CD4-positive, alpha-beta T cell treated with Interferon gamma for 1 hour (primary cell): Measurements from ENCODE around the gene OR9Q1.

Source experiments
- DNase-seq: peaks from one replicate; pipeline ENCODE4 v3.0.0-alpha.2; 2020

Gene OR9Q1

GRCh38 chr11:58034471-58034870 lies 10.8 kb downstream of the OR9Q1 start:
- DNase-seq: no peak

- no peak for DNase-seq
Measured at GRCh38 chr11:58039589-58039988, 15.9 kb downstream of the OR9Q1 start.

DNA sequence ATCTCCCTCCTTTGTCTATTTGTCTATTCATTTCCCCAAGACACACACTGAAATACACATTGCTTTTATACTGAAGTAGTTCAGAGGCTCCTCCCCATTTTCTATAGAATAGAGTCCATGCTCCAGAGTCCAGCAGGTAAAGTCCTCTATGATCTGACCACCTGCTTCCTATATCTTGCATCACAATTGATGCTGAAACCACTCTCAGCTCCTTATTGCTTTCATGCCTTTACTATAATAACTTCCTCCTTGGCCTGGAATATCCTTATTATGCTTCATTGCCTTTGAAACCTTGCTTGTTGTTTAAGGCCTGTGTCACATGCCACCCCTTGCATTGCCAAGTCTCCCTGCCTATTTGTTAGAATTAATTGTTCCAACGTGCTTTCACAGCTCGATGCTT lies 19.7 kb downstream of the OR9Q1 start:
- no peak for DNase-seq

GRCh38 chr11:58046231-58046630 lies 22.6 kb downstream of the OR9Q1 start:
- DNase-seq: no peak

- DNase-seq: no peak
Measured at GRCh38 chr11:58047818-58048217, 24.1 kb downstream of the OR9Q1 start.

GRCh38 chr11:58055806-58056401 lies 32.2 kb downstream of the OR9Q1 start:
- no peak for DNase-seq

- no peak for DNase-seq
Measured at GRCh38 chr11:58057481-58057880, 33.8 kb downstream of the OR9Q1 start.

GRCh38 chr11:58058276-58059006 lies 34.8 kb downstream of the OR9Q1 start:
- DNase-seq: no peak

GRCh38 chr11:58059007-58059350 lies 35.3 kb downstream of the OR9Q1 start:
- no peak for DNase-seq

- no peak for DNase-seq
Measured at GRCh38 chr11:58060535-58060934, 36.9 kb downstream of the OR9Q1 start.

DNA sequence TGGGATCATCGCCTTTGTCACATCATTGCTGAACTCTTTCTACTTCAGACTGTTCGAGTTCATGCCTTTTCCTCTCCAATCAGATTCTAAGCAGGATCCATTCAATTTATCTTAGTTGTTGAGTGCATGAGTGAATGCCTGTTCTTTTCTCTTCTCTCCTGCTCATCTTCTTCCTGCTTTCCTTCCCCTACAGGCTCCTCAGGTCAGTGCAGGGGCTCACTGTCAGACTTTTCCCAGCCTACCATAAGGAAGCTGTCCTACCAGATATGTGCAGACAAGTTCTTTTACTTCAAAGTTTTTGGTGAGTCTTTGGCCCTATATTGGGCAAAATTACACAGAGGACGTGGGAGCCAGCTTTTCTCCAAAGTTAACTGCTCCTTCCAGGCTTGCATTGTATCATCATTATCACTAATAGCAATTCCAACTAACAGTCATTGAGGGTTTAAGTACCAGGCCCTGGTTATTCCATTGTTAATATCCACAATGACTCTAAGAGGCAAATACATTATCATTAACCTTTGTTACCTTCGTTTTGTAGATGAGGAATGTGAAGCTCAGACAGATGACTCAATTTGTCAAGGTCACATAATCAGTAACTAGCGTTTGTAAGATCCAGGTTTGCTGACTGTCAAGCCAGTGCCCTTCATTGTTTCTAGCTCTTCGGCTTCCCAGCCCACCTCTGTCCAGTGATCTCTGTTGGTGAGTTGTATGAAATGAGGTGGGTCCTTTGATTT lies 37.4 kb downstream of the OR9Q1 start:
- DNase-seq: no peak

GRCh38 chr11:58061813-58062212 lies 38.1 kb downstream of the OR9Q1 start:
- DNase-seq: no peak

- no peak for DNase-seq
Measured at GRCh38 chr11:58067685-58068084, 44.0 kb downstream of the OR9Q1 start.

DNA sequence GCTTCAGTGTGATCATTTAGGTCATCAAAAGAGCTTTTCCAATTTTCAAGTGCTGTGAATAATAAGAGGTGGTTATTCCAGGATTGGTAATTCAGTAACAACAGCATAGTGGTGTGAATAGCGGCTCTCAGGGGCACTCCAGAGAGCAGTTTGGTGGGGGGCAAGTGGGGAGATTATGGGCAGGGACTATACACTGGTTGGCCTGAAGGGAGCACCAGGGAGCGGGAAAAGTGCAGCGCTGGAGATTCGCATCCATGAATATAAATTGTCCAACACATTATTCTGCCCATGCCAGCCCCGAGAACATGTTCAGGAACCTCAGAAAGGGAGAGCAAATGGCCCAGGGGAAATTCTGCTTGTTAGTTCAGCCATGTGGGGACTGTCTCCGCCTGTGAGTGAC lies 45.0 kb downstream of the OR9Q1 start:
- no peak for DNase-seq

DNA sequence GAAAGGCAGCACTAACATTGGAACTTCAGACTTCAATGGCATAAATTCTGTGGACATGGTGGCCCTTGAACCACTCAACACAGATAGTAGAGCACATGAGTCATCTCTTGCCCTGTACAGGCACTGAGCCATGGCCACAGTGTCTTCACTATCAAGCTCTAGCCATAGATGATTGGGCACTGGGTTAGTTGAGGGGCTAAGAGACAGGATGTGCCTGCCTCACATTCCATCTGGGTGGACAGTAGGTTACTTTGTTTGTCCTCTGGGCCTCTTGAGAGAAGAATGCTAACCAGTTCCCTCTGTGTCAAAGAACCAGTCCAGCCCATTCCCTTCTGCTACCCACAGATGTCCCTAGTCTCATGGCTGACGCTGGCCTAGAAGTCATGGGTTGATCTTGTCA lies 46.9 kb downstream of the OR9Q1 start:
- no peak for DNase-seq

DNA sequence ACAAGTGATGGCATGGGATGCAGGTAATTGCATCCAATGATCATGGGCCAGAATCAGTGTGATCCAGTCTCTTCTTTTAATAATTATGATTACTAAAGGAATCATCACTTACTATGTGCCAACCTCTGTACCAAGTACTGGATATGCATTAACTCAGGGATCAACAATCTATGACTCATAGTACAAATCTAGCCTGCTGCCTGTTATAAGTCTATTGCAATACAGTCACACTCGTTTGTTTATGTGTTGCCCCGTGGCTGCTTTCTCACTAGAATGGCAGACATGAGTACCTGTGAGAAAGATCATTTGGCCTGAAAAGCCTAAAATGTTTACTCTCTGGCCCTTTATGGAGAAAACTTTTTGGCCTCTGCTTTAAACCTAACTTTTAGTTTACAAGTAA lies 52.1 kb downstream of the OR9Q1 start:
- DNase-seq: no peak

DNA sequence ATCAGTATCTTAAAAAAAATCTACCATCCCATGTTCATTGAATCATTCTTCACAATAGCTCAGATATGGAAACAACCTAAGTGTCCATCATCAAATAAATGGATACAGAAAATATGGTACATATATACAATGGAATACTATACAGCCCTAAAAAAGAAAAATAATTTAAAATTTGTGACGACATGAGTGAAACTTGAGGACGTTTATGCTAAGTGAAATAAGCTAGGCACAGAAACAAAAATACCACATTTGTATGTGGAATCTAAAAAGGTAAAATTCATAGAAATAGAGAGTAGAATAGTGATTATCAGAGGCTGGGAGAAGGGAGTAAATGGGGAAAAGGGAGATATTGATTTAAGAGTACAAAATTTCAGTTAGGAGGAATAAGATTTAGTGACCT lies 62.8 kb downstream of the OR9Q1 start:
- DNase-seq: no peak

- no peak for DNase-seq
Measured at GRCh38 chr11:58097437-58097836, 73.8 kb downstream of the OR9Q1 start.

- no peak for DNase-seq
Measured at GRCh38 chr11:58121096-58121495, 97.4 kb downstream of the OR9Q1 start.

GRCh38 chr11:58125469-58125868 lies 101.8 kb downstream of the OR9Q1 start, which contains the start of gene OR9I1:
Gene OR9I1 (minus strand): TSS chr11:58125530. CDS start chr11:58119444, 6,086 bp downstream.
- DNase-seq: no peak

- no peak for DNase-seq
Measured at GRCh38 chr11:58127350-58127749, 103.7 kb downstream of the OR9Q1 start.

DNA sequence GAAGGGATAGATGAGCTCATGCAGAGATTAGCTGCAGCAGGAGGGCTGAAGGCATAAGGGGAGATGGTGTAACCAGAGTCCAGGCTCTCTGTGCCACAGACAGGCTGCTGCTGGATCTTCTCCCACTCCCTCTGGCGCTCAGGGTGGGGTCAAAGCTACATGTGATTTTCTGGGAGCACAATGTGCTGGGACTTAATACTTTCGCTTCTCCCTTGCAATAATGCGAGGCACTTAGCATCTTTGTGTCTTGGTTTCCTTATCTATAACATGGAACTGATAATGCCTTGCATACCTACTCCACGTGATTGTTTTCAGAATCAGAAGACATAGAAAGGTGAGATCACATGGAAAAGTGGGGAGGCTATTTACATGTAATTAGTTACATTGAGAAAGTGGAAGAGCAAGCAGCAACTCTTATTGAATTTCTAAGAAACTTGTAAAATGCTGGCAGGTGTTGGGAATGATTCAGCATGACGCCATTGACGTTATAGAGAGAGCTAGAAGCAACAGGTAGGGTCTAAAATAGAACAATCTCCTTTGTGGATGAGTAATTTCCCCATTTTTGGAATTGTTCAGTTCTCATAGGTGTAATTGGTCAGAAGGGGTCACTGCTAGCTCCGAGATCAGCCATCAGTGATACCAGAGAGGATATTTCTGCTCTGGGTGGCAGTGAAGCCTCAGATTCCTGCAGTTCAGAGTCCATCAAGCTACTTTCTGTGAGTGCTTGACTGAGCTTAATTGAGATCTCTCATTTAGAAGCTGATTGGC lies 109.8 kb downstream of the OR9Q1 start:
- DNase-seq: no peak

DNA sequence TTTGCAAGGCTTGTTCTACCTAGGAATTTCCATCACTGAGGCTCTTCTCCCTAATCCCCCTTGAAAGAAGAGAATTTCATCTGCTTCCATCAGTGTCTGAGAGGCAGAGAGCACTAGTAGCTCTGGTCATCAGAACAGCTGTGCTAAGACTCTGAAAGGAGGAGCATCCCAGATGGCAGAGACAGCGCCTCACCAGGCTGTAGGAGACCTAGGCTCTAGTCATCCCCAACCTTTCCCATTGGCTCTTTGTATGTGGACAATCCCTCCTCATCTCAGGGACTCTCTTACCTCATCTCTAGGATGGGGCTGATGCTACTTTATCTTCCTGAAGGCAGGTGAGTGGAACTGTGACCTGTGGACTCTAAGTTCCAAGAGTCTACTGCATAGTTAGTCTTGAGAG lies 110.5 kb downstream of the OR9Q1 start:
- DNase-seq: no peak
